ENCODE data around the gene NCOA3.

DNA sequence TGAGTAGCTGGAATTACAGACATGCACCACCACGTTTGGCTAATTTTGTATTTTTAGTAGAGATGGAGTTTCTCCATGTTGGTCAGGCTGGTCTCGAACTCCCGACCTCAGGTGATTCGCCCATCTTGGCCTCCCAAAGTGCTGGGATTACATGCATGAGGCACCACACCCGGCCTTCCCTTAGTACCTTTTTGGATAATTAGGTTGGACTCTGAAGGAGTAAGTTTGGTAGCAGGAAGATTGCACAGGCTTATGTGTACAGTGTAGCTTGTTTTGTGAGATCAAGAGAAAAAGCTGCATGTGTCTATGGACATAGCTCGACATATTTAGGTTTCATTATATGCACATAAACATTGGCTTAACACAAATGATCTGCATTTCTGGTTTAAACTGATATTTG lies 116.8 kb downstream of the NCOA3 start:
- TF ChIP-seq YY1 (IDR thresholded peaks at IDR 0.05; ENCODE audit: low read depth) (no peak), EP300 (IDR thresholded peaks at IDR 0.05; ENCODE audit: borderline replicate concordance) (no peak), FOXM1 (IDR thresholded peaks at IDR 0.05; ENCODE audit: borderline replicate concordance, low read depth) (no peak), TCF12 (IDR thresholded peaks at IDR 0.05; ENCODE audit: low read depth) (no peak), NFIC (IDR thresholded peaks at IDR 0.05) (no peak), CREB1 (IDR thresholded peaks at IDR 0.05; ENCODE audit: low read depth) (no peak), EGR1 (IDR thresholded peaks at IDR 0.05) (no peak)
- TF ChIP-seq, protein P1, sequence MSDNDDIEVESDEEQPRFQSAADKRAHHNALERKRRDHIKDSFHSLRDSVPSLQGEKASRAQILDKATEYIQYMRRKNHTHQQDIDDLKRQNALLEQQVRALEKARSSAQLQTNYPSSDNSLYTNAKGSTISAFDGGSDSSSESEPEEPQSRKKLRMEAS (IDR thresholded peaks at IDR 0.05), result no peak
- TF ChIP-seq, protein P2, sequence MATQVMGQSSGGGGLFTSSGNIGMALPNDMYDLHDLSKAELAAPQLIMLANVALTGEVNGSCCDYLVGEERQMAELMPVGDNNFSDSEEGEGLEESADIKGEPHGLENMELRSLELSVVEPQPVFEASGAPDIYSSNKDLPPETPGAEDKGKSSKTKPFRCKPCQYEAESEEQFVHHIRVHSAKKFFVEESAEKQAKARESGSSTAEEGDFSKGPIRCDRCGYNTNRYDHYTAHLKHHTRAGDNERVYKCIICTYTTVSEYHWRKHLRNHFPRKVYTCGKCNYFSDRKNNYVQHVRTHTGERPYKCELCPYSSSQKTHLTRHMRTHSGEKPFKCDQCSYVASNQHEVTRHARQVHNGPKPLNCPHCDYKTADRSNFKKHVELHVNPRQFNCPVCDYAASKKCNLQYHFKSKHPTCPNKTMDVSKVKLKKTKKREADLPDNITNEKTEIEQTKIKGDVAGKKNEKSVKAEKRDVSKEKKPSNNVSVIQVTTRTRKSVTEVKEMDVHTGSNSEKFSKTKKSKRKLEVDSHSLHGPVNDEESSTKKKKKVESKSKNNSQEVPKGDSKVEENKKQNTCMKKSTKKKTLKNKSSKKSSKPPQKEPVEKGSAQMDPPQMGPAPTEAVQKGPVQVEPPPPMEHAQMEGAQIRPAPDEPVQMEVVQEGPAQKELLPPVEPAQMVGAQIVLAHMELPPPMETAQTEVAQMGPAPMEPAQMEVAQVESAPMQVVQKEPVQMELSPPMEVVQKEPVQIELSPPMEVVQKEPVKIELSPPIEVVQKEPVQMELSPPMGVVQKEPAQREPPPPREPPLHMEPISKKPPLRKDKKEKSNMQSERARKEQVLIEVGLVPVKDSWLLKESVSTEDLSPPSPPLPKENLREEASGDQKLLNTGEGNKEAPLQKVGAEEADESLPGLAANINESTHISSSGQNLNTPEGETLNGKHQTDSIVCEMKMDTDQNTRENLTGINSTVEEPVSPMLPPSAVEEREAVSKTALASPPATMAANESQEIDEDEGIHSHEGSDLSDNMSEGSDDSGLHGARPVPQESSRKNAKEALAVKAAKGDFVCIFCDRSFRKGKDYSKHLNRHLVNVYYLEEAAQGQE (IDR thresholded peaks at IDR 0.05; ENCODE audit: low read depth), result no peak
- TF ChIP-seq, protein P3, sequence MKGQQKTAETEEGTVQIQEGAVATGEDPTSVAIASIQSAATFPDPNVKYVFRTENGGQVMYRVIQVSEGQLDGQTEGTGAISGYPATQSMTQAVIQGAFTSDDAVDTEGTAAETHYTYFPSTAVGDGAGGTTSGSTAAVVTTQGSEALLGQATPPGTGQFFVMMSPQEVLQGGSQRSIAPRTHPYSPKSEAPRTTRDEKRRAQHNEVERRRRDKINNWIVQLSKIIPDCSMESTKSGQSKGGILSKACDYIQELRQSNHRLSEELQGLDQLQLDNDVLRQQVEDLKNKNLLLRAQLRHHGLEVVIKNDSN (IDR thresholded peaks at IDR 0.05), result no peak

Data from Ishikawa (cell line).